ENCODE measurements around the gene CD22. TPM values are rescaled to one million over a fixed set of nuclear protein-coding genes. Genes with fewer than 3 reads are reported as not detected.

Gene CD22
- total and polyA plus RNA-seq, 2 of the 8 experiments (the other 6 are each of a cell fraction or from before 2014, with no cell fraction given), result 0.06 to 0.60 TPM

DNA sequence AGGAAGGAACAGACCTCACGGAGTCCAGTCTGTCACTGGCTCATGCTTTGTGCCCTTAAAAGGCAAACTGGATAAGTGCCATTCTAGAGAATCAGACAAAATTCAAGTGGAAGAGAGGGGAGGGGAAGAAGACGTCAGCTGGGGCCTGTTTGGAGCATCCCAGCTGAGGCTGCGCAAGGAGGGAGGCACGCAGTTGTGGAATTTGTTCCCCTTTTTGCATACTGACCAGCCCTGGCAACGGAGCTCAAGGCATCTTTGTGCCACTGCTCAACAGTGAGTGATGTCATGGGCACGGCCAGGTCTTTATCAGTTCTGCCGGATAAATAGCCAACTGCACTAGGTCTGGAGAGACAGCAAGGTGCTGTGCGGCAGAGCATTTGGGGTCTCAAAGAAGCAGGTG lies 41.7 kb downstream of the CD22 start, which contains the start of gene GPR42 (continued):
- TF ChIP-seq, protein P1, sequence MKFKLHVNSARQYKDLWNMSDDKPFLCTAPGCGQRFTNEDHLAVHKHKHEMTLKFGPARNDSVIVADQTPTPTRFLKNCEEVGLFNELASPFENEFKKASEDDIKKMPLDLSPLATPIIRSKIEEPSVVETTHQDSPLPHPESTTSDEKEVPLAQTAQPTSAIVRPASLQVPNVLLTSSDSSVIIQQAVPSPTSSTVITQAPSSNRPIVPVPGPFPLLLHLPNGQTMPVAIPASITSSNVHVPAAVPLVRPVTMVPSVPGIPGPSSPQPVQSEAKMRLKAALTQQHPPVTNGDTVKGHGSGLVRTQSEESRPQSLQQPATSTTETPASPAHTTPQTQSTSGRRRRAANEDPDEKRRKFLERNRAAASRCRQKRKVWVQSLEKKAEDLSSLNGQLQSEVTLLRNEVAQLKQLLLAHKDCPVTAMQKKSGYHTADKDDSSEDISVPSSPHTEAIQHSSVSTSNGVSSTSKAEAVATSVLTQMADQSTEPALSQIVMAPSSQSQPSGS (IDR thresholded peaks at IDR 0.05; ENCODE audit: low read length), result no peak
- TF ChIP-seq, protein P2, sequence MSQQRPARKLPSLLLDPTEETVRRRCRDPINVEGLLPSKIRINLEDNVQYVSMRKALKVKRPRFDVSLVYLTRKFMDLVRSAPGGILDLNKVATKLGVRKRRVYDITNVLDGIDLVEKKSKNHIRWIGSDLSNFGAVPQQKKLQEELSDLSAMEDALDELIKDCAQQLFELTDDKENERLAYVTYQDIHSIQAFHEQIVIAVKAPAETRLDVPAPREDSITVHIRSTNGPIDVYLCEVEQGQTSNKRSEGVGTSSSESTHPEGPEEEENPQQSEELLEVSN (IDR thresholded peaks at IDR 0.05), result no peak
- TF ChIP-seq SIRT6 (IDR thresholded peaks at IDR 0.05; ENCODE audit: low read length) (no peak), RFX5 (IDR thresholded peaks at IDR 0.05; ENCODE audit: borderline replicate concordance, low read depth, low read length) (no peak)

All from H1 (cell line).